Karpas-422 (cell line): Measurements from ENCODE around the gene IL25. TPM values are rescaled to one million over a fixed set of nuclear protein-coding genes. Genes with fewer than 3 reads are reported as not detected.
"Not testable (repeated sequence)": the region's sequence is repeated elsewhere in the genome, so short reads cannot be mapped to it uniquely, and the experiment has no call there.

Experiments used
- DNase-seq: peaks from one replicate; pipeline ENCODE4 v3.0.0-alpha.2; 2015
- H2AFZ ChIP-seq: fragments of 200-600 bp; sonication (generic); 2 replicates; pipeline ENCODE4 v1.6.1; 2014; ENCODE audit warnings: antibody characterized with exemption, low read length, mixed read lengths
- H3K27ac ChIP-seq: fragments of 200-600 bp; sonication (generic); 2 replicates; pipeline ENCODE4 v1.5.1; 2014; ENCODE audit warnings: mild to moderate bottlenecking, low read length, moderate library complexity
- H3K27me3 ChIP-seq: fragments of 200-600 bp; sonication (generic); 2 replicates; pipeline ENCODE4 v1.6.1; 2014; ENCODE audit warnings: low read length, mixed read lengths
- H3K36me3 ChIP-seq: fragments of 200-600 bp; sonication (generic); 2 replicates; pipeline ENCODE4 v1.6.1; 2014; ENCODE audit warnings: low read length, mixed read lengths; ENCODE audit not compliant: insufficient read depth
- H3K4me1 ChIP-seq: fragments of 200-600 bp; sonication (generic); 2 replicates; pipeline ENCODE4 v1.6.1; 2014; ENCODE audit warnings: mild to moderate bottlenecking, low read length, mixed read lengths
- H3K4me2 ChIP-seq: fragments of 200-600 bp; sonication (generic); 2 replicates; pipeline ENCODE4 v1.6.1; 2014; ENCODE audit warnings: low read length, low read depth, mild to moderate bottlenecking; ENCODE audit not compliant: poor library complexity, severe bottlenecking
- H3K4me3 ChIP-seq: fragments of 200-600 bp; sonication (generic); 2 replicates; pipeline ENCODE4 v1.5.1; 2014; ENCODE audit warnings: mild to moderate bottlenecking, antibody characterized with exemption, low read length, mixed read lengths
- H3K79me2 ChIP-seq: fragments of 200-600 bp; sonication (generic); 2 replicates; pipeline ENCODE4 v1.6.1; 2014; ENCODE audit warnings: mild to moderate bottlenecking, low read length, mixed read lengths
- H3K9ac ChIP-seq: fragments of 200-600 bp; sonication (generic); 2 replicates; pipeline ENCODE4 v1.6.0; 2014; ENCODE audit warnings: low read length
- H3K9me2 ChIP-seq: fragments of 200-600 bp; sonication (generic), shearing (Covaris generic); replicated peaks from 2 replicates; pipeline ENCODE4 v1.6.0; 2014; ENCODE audit warnings: mild to moderate bottlenecking, low read length, moderate library complexity; ENCODE audit not compliant: insufficient read depth
- H3K9me3 ChIP-seq: fragments of 300-700, 200-600 bp; sonication (generic); 2 replicates; pipeline ENCODE4 v1.6.1; 2014; ENCODE audit warnings: low read length, mixed read lengths
- H4K20me1 ChIP-seq: fragments of 200-600 bp; sonication (generic); 2 replicates; pipeline ENCODE4 v1.6.1; 2014; ENCODE audit warnings: mild to moderate bottlenecking, antibody characterized with exemption, low read length, low read depth; ENCODE audit not compliant: insufficient read depth
- total RNA-seq: library from RNA; depleted of rRNA; stranded (reverse); fragments of >200 nt; shearing (Covaris generic); gene quantifications from 2 replicates; pipeline ENCODE4 v1.2.3, GENCODE V29; 2014; ENCODE audit warnings: low replicate concordance

The IL25 gene
- total RNA-seq, 1 experiment from 2014 or later: not detected

- H3K36me3 ChIP-seq: no peaks in the 10 kb centered on the region
- no peaks in the 10 kb centered on the region for H3K9me3 ChIP-seq
- no peak overlapping the region for H3K4me3 ChIP-seq
- H3K79me2 ChIP-seq: no peaks in the 10 kb centered on the region
- no peaks in the 10 kb centered on the region for H3K9me2 ChIP-seq
- H3K27me3 ChIP-seq: no peaks in the 10 kb centered on the region
- H3K4me2 ChIP-seq: no peak overlapping the region
- H3K9ac ChIP-seq: no peak overlapping the region
- peaks cover 4% of the 10 kb centered on the region; the same call in 1 of the 2 replicates for H3K4me1 ChIP-seq
- no peak overlapping the region for H3K27ac ChIP-seq
- DNase-seq: no peak
- H4K20me1 ChIP-seq: no peaks in the 10 kb centered on the region
- H2AFZ ChIP-seq: no peak overlapping the region
These were observed 25.7 kb downstream of the IL25 start for GRCh38 chr14:23398348-23398747.

GRCh38 chr14:23399136-23399535 is 26.5 kb downstream of the IL25 start:
- H3K9me3 ChIP-seq: no peaks in the 10 kb centered on the region
- H4K20me1 ChIP-seq: 0 out of 2 replicates have a peak, but pooled peaks cover 3% of the 10 kb centered on the region
- no peak overlapping the region for H3K4me2 ChIP-seq
- H3K36me3 ChIP-seq: no peaks in the 10 kb centered on the region
- H3K4me3 ChIP-seq: no peak overlapping the region
- no peaks in the 10 kb centered on the region for H3K79me2 ChIP-seq
- H3K9ac ChIP-seq: no peak overlapping the region
- no peak for DNase-seq
- no peak overlapping the region for H2AFZ ChIP-seq
- peaks cover 4% of the 10 kb centered on the region; the same call in 1 of the 2 replicates for H3K4me1 ChIP-seq
- no peaks in the 10 kb centered on the region for H3K27me3 ChIP-seq
- H3K27ac ChIP-seq: no peak overlapping the region
- no peaks in the 10 kb centered on the region for H3K9me2 ChIP-seq

GRCh38 chr14:23399591-23399990 is 27.0 kb downstream of the IL25 start:
- H3K27ac ChIP-seq: no peak overlapping the region
- H3K4me3 ChIP-seq: no peak overlapping the region
- H3K9ac ChIP-seq: no peak overlapping the region
- H3K36me3 ChIP-seq: no peaks in the 10 kb centered on the region
- no peaks in the 10 kb centered on the region for H3K27me3 ChIP-seq
- H4K20me1 ChIP-seq: 0 out of 2 replicates have a peak, but pooled peaks cover 5% of the 10 kb centered on the region
- no peak overlapping the region for H2AFZ ChIP-seq
- no peaks in the 10 kb centered on the region for H3K79me2 ChIP-seq
- H3K4me2 ChIP-seq: no peak overlapping the region
- H3K4me1 ChIP-seq: peaks cover 4% of the 10 kb centered on the region; the same call in 1 of the 2 replicates
- DNase-seq: no peak
- no peaks in the 10 kb centered on the region for H3K9me3 ChIP-seq
- no peaks in the 10 kb centered on the region for H3K9me2 ChIP-seq

GRCh38 chr14:23400496-23401149 is 28.0 kb downstream of the IL25 start:
- not testable (repeated sequence) for H2AFZ ChIP-seq, H3K27ac ChIP-seq, H3K27me3 ChIP-seq

GRCh38 chr14:23401291-23401690 is 28.7 kb downstream of the IL25 start:
- Histone ChIP-seq H3K4me2 (no peak overlapping the region), H3K27ac (no peak overlapping the region), H3K36me3 (no peaks in the 10 kb centered on the region), H3K9me3 (no peaks in the 10 kb centered on the region), H4K20me1 (0 out of 2 replicates have a peak, but pooled peaks cover 5% of the 10 kb centered on the region), H3K27me3 (no peaks in the 10 kb centered on the region), H3K4me3 (no peak overlapping the region), H3K4me1 (peaks cover 11% of the 10 kb centered on the region), H3K9ac (no peak overlapping the region), H3K79me2 (no peaks in the 10 kb centered on the region), H2AFZ (no peak overlapping the region), H3K9me2 (no peaks in the 10 kb centered on the region)
- no peak for DNase-seq

More at GRCh38 chr14:23400496-23401149, 28.0 kb downstream of the IL25 start:
- not testable (repeated sequence) for H3K36me3 ChIP-seq, H3K9ac ChIP-seq, H3K79me2 ChIP-seq, H3K9me3 ChIP-seq, H4K20me1 ChIP-seq, DNase-seq, H3K4me1 ChIP-seq, H3K9me2 ChIP-seq, H3K4me2 ChIP-seq, H3K4me3 ChIP-seq

GRCh38 chr14:23402296-23403138 is 29.9 kb downstream of the IL25 start:
- Histone ChIP-seq H2AFZ (no peak overlapping the region), H3K4me1 (peaks cover 16% of the 10 kb centered on the region), H3K36me3 (no peaks in the 10 kb centered on the region), H3K27ac (no peak overlapping the region), H3K27me3 (no peaks in the 10 kb centered on the region), H4K20me1 (peaks cover 5% of the 10 kb centered on the region; the same call in 1 of the 2 replicates), H3K4me3 (no peak overlapping the region), H3K4me2 (no peak overlapping the region), H3K9me2 (no peaks in the 10 kb centered on the region), H3K9me3 (no peaks in the 10 kb centered on the region), H3K79me2 (no peaks in the 10 kb centered on the region), H3K9ac (no peak overlapping the region)
- DNase-seq: no peak

GRCh38 chr14:23403139-23403438 is 30.5 kb downstream of the IL25 start:
- no peak overlapping the region for H3K4me2 ChIP-seq
- H3K9me2 ChIP-seq: no peaks in the 10 kb centered on the region
- H3K4me1 ChIP-seq: peaks cover 16% of the 10 kb centered on the region
- no peak overlapping the region for H3K4me3 ChIP-seq
- no peak overlapping the region for H3K9ac ChIP-seq
- H3K27ac ChIP-seq: no peak overlapping the region
- H3K79me2 ChIP-seq: no peaks in the 10 kb centered on the region
- no peaks in the 10 kb centered on the region for H3K36me3 ChIP-seq
- no peak for DNase-seq
- H3K27me3 ChIP-seq: no peaks in the 10 kb centered on the region
- no peak overlapping the region for H2AFZ ChIP-seq
- H4K20me1 ChIP-seq: peaks cover 5% of the 10 kb centered on the region; the same call in 1 of the 2 replicates
- H3K9me3 ChIP-seq: no peaks in the 10 kb centered on the region

- Histone ChIP-seq H3K9me2 (no peaks in the 10 kb centered on the region), H3K9ac (no peak overlapping the region), H3K36me3 (no peaks in the 10 kb centered on the region), H3K9me3 (no peaks in the 10 kb centered on the region), H3K27ac (no peak overlapping the region), H3K4me3 (no peak overlapping the region), H3K4me2 (no peak overlapping the region), H4K20me1 (peaks cover 5% of the 10 kb centered on the region; the same call in 1 of the 2 replicates), H3K27me3 (no peaks in the 10 kb centered on the region), H2AFZ (no peak overlapping the region), H3K4me1 (peaks cover 16% of the 10 kb centered on the region), H3K79me2 (no peaks in the 10 kb centered on the region)
- no peak for DNase-seq
These were observed 31.3 kb downstream of the IL25 start for GRCh38 chr14:23403908-23404307.
